Cardiac septum (tissue), 1 donor: ENCODE measurements around the gene KCTD11. TPM values are rescaled to one million over a fixed set of nuclear protein-coding genes. Genes with fewer than 3 reads are reported as not detected.

Source experiments
- DNase-seq: peaks from one replicate; pipeline ENCODE4 v3.0.0-alpha.2; 2020; ENCODE audit warnings: low spot score
- intact Hi-C: fragments of 100-400 bp; cut with DNase I; formaldehyde crosslinking; loops from one replicate; pipeline ENCODE4 v1.14.0; 2022
- long read RNA-seq: library from polyadenylated mRNA; unstranded; transcript quantifications from one replicate; pipeline ENCODE4 v2.0.0, GENCODE V29; 2021
- total RNA-seq: library from RNA; stranded (reverse); fragmentation: NEBNext Ultra II Directional; extraction: Animal tissue kit (Norgen Biotek cat#: 25700); gene quantifications from one replicate; pipeline ENCODE4 v1.2.1, GENCODE V29; 2021
- donor health status: DM: no; HTN: no; CAD: no.

Gene KCTD11
- 9.6 TPM for total RNA-seq
- long read RNA-seq, transcript KCTD11-201 (1 exons, 2,783 nt) = major isoform, 7 of 10 reads
- long read RNA-seq, partial matches to known transcripts = 0 of 10 reads
- long read RNA-seq, other reads (novel, unspliced or antisense) = 0 of 10 reads

DNA sequence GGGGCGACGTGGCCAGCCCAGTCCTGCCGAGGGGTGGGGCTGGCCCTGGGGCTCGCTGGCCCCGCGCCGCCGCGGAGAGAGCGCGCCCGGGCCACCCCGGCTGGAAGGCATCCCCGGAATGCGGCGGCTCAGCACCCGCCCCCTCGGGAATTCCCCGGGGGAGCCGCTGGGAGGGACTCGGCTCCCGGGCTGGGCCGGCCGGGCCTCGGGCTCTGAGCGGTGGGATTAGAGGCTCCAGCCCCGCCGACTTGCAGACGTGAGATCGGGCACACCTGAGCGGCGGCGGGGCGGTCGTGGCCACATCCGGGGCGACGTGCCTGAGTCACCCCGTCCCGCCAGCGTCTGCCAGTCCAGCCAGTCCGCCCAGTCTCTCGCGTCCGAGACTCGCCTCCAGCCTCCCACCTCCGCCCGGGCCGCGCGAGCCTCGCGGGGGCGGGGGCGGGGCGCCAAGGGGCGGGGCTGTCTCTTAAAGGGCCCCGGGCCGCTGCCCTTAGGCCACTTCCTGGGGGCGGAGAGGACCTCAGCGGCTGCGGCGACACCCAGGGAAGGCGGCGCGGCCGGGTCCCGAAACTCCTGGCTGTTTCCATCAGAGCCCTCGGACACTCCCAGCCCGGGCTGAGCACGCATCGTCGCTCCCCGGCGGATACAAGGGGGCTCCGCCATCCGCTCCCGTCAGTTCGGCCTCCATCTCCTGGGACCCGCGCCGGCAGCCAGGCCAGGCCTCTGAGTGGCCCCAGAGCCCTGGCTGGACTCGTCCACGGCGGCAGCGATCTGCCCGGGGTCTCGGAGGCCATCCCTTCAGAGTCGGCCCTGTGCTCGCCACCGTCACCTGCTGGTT lies at the start of gene KCTD11:
Gene KCTD11, plus strand, starts transcription at position 498 of the 838 bp plus-strand sequence.
- DNase-seq = peak; percentile 94
- intact Hi-C loops = loop anchor here (1.0 to 2.0 kb wide), 4 partner anchors 23 to 132 kb away; partner anchors contain the start of genes NEURL4, POLR2A, SLC2A4 and TMEM256

- intact Hi-C loops = no loop called here
- no peak for DNase-seq
Measured at GRCh38 chr17:7304179-7304578, 47.8 kb upstream of the KCTD11 start.

DNA sequence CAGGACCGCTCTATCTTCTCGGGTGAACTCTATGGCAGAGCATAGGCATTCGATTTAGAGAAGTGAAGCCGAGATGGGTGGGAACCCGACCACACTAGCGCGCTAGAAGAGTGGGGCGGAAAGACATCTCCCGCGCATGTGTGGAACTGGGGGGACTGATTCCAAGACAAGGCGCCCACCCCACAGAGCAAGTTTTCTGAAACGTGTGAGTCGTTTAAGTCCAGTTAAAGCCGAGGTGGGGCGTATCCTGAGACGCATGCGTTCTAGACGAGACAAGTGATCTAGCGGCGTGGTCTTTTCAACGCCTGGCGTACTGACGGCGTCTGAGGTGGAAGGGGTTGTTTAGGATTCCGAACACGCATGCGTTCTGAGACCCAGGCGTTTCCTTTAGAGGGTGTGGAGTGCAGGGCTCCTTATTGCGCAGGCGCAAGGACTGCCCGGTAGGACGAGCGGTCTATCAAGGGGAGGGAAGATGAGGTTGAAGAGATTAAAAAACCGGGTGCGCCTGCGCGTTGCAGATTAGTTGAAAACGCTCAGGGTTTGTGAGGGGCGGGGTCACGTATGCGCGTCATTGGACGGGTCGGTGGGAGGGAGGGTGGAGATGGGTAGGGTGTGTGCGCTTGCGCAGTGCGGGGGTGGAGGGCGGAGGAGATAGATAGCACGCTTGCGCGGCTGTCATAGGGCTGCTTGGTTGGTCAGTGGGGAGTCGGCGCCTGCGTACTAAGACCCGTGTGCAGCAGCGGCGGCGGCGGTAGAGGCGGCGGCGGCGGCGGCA lies 44.9 kb upstream of the KCTD11 start, which contains the start of gene EIF5A:
Gene EIF5A, plus strand, starts transcription at position 718 of the 775 bp plus-strand sequence. CDS start 2,008 bp downstream, outside the sequence.
- peak; percentile 100 for DNase-seq
- intact Hi-C loops = loop anchor here (5.0 kb wide), 2 partner anchors 40 to 70 kb away; partner anchors contain the start of gene PHF23

DNA sequence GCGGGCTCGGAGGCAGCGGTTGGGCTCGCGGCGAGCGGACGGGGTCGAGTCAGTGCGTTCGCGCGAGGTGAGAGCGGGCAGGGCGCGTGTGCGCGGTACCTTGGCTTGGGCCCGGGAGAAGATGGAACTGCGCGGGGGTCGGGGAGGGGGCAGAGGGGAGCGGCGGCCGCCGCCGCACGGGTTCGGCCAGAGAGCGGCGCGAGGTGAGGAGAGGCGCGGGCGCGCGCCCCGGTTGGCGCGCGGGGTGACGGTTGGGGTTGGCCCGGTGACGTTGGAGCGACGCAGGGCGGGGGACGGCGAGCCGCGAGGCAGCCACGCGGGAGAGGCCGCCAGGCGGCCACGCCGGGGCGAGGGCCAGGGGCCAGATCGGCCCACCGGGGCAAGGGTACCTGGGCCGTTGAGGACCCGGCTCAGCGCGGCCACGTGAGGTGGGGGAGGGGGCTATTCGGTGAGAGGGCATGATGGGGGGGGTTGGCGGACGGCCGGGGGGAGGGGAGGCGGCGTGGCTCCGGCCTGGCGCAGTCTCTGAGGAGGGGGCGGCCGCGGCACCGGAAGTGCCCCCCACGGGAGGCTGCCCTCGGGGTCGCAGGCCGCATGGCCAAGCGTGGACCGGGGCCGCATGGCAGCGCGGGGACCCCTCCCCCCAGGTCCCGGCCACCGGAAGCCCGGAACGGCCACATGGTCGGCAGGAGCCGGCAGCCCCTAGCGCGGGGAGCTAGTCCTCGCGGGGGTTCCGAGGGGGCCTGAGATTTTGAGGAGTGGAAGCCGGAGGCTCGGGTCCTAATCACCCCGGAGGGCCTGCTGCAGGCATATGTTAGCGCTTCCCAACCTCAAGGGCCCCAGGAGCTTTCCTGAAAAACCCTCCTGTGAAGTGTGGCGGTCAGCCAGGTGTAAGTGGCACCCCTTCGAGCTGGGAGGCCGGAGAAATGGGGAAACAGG lies 44.0 kb upstream of the KCTD11 start:
- peak; percentile 80 for DNase-seq
- intact Hi-C loops = loop anchor here (2.0 to 5.0 kb wide), 3 partner anchors 21 to 71 kb away; partner anchors contain the start of genes NEURL4 and PHF23

DNA sequence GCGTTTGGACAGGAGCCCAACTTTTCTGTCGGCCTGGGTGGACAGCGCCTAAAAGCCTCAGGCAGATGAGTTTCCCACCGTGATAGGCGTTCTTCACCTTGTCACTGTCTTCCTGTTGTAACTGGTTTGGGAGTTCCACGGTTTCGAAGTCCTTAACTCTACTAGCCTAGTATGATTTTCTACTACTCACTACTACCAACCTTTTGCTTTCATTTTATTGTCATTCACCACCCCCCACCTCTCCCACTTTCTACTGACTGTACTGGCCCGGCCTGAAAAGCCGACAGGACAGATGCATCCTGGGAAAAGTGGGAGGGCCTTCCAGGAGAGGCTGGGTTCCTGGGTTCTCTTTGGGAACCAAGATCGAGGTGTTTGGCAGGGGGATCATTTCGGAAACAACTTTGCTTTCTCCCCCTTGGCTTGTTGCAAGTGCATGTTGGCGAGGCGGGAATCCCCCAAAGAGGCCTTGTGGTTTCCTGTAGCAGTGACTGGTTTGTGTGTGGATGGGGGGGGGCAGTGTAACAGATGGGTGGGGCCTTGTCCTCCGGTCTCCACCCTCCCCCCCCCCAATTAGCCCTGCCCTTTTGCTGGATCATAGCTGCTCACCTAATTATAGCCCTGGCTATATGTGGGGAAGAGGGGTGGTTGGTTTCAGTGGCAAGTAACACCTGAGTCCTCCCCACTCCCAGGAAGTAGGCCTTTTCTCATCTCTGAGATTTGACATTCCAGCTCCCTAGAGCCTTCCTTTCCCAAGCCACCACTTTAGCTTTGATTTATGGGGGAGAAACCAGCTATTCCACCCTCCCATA lies 43.1 kb upstream of the KCTD11 start:
- intact Hi-C loops = loop anchor here (2.0 to 5.0 kb wide), 3 partner anchors 20 to 72 kb away; partner anchors contain the start of genes NEURL4 and PHF23
- DNase-seq = peak; percentile 86

DNA sequence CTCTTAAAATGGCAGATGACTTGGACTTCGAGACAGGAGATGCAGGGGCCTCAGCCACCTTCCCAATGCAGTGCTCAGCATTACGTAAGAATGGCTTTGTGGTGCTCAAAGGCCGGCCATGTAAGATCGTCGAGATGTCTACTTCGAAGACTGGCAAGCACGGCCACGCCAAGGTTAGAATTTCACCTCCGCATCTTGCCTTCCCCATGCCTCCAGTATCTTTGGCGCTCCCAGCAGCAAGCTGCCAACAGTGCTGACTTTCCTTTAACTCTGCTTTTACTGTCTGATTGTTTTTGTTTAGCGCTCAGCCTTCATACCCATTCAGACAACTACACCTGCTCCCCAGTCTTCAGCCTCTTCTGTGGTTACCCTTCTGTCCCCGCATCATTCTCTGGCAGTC lies 42.3 kb upstream of the KCTD11 start:
- no peak for DNase-seq
- intact Hi-C loops = loop anchor here (2.0 to 5.0 kb wide), 3 partner anchors 19 to 72 kb away; partner anchors contain the start of genes NEURL4 and PHF23

- intact Hi-C loops = no loop called here
- DNase-seq = no peak
Measured at GRCh38 chr17:7311110-7311705, 40.8 kb upstream of the KCTD11 start.

DNA sequence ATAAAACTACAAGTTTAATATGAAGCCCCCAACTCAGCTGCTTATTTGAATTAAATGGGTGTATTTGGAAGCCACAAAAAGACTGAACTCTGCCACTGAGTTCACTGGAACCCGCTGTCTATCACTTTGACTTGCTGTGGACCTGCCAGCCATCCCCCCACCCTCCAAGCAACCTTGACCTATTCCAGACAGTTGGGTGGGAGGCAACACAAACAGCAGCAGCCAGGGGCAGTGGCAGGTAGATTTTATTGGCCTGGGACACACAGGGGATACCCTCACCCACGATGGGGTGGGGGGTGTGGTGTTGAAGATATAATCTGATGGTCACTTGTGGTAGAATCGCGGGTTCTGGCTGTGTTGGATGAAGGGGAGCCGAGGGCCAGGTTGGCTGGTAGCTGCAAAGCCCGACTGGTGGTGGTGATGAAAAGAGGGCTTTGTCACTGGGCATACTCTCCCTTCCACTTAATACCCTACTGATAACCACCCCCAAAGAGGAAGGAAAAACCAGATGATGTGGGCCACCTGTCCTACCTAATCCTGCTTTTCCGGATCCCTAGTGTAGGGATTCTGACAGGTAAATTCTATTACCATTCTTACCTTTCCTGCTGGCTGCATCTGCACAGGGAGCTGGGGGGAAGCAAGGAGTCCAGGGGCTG lies 39.4 kb upstream of the KCTD11 start:
- intact Hi-C loops = no loop called here
- no peak for DNase-seq

DNA sequence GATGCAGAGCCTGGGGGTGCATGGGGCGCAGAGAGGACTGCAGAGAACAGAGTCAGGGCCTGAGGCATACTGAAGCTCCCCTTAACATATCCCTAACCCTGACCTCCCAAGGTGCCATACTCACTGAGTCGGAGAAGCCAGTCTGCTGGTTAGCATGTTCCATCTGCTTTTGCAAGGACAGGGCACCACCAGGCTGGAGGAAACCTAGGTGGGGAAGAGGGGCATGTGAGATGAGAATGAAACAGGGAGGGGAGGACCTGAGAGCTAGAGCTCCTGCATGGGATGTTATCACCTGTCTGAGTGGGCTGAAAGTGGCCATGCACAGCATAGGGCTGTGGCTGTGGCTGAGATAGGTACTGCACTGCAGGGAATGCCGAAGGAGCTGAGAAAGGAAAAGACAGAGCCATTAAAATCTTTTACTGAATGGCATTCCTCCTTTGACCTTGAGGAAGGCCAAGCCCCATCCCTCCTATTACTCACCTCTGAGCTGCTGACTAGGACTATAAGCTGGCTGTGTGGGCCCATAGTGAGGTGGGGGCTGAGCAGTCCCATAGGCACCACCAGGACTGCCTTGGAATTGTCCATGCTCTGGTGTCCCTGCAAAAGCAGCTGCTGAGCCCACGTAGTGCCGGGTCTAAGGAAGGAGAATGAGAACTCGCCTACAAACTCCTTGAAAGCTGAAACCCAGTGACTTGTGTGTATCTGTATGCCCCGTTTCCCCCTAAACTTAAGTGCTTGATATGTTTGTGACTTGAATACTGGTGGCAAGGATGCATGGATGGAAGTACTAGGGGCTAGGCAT lies 38.7 kb upstream of the KCTD11 start:
- intact Hi-C loops = no loop called here

GRCh38 chr17:7313890-7314718 lies 37.9 kb upstream of the KCTD11 start:
- no peak for DNase-seq
- intact Hi-C loops = no loop called here

More for the DNA sequence above, 38.7 kb upstream of the KCTD11 start:
- DNase-seq = no peak

DNA sequence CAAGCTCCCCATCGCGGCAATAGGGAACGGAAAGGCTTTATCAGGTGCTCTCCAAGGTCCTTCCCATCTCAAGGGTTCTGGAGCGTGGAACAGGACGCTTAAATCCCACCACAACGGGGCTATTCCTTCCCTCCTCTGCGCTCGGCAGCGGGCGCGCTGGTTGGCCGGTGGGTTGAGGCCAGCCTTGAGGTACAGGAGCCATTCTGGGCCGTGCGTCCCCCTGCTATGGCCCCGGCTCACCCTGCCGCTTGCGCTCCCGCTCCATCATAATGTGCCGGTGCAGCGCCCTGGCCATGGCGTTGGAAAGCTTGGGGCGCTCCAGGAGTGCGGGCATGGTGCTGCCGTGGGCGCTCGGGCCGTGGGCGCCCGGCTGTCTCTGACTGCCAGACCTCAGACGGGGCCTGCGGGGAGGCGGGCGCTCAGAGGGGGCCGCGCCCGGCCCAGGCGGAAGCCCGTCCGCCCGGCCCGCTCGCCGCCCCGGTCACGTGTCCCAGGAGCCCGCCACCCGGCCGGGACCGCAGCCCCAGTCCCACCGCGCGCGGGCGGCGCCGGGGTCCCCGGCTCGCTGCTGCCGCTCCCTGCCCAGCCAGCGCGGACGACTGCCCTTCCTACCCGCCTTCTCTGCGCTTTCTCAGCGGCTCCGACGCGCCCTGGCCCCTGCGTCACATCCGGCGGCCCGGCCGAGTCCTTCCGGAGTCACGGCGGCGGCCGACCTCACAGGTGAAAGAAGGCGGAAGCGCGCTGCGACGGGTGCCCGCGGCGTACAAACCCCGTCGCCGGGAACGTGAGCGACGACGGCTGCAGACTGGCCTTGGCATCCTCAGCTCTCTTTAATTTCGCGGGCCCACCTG lies 37.0 kb upstream of the KCTD11 start, which contains the start of gene GPS2:
Gene GPS2, minus strand, starts transcription at position 642 of the 851 bp plus-strand sequence. Its CDS starts 308 bp downstream, at position 334.
- DNase-seq = peak; percentile 98
- intact Hi-C loops = no loop called here

GRCh38 chr17:7315570-7316235 lies 36.3 kb upstream of the KCTD11 start:
- no peak for DNase-seq
- intact Hi-C loops = no loop called here

DNA sequence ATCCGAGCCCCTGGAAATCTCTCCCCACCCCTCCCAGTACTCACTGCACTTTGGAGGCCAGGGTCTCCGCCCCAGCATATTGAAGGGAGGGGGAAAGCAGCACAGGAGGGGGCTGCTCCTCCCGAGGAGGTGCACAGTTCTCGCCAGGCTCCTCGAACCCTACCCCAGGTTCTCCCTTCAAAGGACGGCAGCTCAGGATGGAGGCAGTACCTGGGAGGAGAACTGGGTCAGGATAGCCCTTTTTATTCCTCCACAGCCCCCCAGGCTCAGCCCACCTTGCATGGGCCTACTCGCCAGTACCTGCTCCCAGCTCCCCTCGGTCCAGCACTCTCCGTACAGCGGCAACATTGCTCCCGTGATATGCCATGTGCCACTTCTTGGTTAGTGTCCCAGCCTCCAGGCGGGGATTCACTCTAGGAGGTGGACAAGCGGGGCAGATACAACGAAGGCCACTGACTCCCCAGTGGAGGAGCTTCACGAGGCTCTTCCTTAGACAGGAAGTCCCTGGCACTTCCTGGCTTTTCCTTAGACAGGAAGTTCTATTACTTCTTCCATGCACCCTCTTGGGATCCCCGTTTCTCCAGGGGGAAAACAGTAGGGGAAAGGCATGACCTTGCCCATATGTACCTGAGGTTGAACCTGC lies 34.7 kb upstream of the KCTD11 start:
- DNase-seq = no peak
- intact Hi-C loops = no loop called here
